GM21381 (cell line): Measurements from ENCODE around the gene TEN1.

Source experiments
- ATAC-seq: cut with Tn5 transposase; IDR thresholded peaks from one replicate; pipeline ENCODE4 v1.9.1; 2021; ENCODE audit warnings: mild to moderate bottlenecking, moderate library complexity; ENCODE audit not compliant: unreplicated experiment

Gene TEN1

GRCh38 chr17:75976175-75976848 is 2.7 kb upstream of the TEN1 start:
- no peak for ATAC-seq

- ATAC-seq, result peak; percentile 15
These were observed 706 bp downstream of the TEN1 start for GRCh38 chr17:75979705-75980187.

- no peak for ATAC-seq
These were observed 1.4 kb downstream of the TEN1 start for GRCh38 chr17:75980188-75981018.

GRCh38 chr17:75981019-75981615 is 2.1 kb downstream of the TEN1 start:
- ATAC-seq, result no peak

- no peak for ATAC-seq
These were observed 4.6 kb downstream of the TEN1 start for GRCh38 chr17:75983501-75984181.

GRCh38 chr17:75985986-75986385 is 6.9 kb downstream of the TEN1 start:
- ATAC-seq, result no peak

- no peak for ATAC-seq
These were observed 8.0 kb downstream of the TEN1 start for GRCh38 chr17:75987041-75987440.

GRCh38 chr17:75991396-75991795 is 12.4 kb downstream of the TEN1 start:
- no peak for ATAC-seq

- no peak for ATAC-seq
These were observed 15.8 kb downstream of the TEN1 start for GRCh38 chr17:75994802-75995370.

- no peak for ATAC-seq
These were observed 16.4 kb downstream of the TEN1 start for GRCh38 chr17:75995385-75995925.

GRCh38 chr17:75996665-75997590 is 17.9 kb downstream of the TEN1 start:
- ATAC-seq, result no peak

- no peak for ATAC-seq
These were observed 19.3 kb downstream of the TEN1 start for GRCh38 chr17:75998327-75998795.

GRCh38 chr17:76000016-76000754 is 21.1 kb downstream of the TEN1 start:
- ATAC-seq, result no peak

- no peak for ATAC-seq
These were observed 21.9 kb downstream of the TEN1 start, which contains the start of gene CDK3 for GRCh38 chr17:76000755-76001521. Gene CDK3 (plus strand): TSS chr17:76000855. CDS start chr17:76001426, 571 bp downstream.

- no peak for ATAC-seq
These were observed 23.1 kb downstream of the TEN1 start for GRCh38 chr17:76002100-76002499.

- no peak for ATAC-seq
These were observed 24.9 kb downstream of the TEN1 start for GRCh38 chr17:76003915-76004314.

GRCh38 chr17:76004750-76005262 is 25.8 kb downstream of the TEN1 start:
- ATAC-seq, result no peak
